Lower leg skin (tissue), 3 donors: ENCODE measurements around the gene DHRSX.

ENCODE experiments used
- POLR2A ChIP-seq, 2 donors: fragments of 450-650 bp; IDR thresholded peaks; one replicate each; pipeline ENCODE4 v1.6.1; 2016 to 2017; ENCODE audit warnings: antibody characterized with exemption in 2 of 2, mild to moderate bottlenecking in 1 of 2, moderate library complexity in 1 of 2
- TF ChIP-seq, protein P1 (sequence below), 3 donors: fragments of 450-650 bp; IDR thresholded peaks; one replicate each; pipeline ENCODE4 v1.5.1; 2016; ENCODE audit warnings: antibody characterized with exemption in 3 of 3, mild to moderate bottlenecking in 3 of 3, moderate library complexity in 2 of 3

DNA sequence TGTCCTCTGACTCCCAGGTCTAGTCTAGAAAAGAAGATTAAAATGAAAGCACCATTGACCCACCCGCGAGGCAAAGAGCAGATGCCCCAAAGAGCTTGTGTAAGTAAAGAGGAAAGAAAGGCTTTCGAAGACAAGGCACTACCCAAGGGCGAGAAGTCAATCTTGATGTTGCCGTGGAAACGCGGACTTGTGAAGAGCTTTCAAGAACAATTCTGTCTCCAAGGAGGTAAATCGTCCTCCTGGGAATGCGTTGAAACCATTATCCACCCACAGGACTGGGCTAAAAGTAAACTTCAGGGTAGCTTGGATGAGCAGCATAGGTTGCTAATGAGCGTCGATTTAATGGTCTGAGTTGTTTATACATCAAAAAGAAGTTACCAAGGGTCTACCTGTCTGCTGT, 189.3 kb downstream of the DHRSX start:
- TF ChIP-seq, protein P1, sequence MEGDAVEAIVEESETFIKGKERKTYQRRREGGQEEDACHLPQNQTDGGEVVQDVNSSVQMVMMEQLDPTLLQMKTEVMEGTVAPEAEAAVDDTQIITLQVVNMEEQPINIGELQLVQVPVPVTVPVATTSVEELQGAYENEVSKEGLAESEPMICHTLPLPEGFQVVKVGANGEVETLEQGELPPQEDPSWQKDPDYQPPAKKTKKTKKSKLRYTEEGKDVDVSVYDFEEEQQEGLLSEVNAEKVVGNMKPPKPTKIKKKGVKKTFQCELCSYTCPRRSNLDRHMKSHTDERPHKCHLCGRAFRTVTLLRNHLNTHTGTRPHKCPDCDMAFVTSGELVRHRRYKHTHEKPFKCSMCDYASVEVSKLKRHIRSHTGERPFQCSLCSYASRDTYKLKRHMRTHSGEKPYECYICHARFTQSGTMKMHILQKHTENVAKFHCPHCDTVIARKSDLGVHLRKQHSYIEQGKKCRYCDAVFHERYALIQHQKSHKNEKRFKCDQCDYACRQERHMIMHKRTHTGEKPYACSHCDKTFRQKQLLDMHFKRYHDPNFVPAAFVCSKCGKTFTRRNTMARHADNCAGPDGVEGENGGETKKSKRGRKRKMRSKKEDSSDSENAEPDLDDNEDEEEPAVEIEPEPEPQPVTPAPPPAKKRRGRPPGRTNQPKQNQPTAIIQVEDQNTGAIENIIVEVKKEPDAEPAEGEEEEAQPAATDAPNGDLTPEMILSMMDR (IDR thresholded peaks at IDR 0.05), result no peak
- no peak for TF ChIP-seq POLR2A (IDR thresholded peaks at IDR 0.05)
